ENCODE measurements around the gene FGF6.

DNA sequence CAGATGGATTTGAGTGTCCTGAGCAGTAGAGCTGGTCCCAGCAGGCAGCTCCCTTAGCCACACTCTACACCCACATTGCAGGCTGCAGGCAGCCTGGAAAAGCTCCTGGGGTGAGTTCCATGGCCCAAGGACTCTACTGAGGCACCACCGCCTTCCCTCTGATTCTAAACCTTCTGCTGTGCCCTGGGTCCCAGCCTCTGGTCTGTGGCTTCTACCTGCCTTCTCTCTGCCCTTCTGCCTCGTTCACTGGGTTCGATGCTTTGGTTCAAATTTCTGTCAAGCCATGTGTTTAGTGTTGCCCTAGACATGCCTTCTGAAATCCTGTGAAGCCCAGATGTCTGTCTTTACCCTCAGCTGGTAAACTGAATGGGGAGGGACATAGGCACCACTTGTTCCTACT is 1.5 kb upstream of the FGF6 start:
- TF ChIP-seq SP1 (IDR thresholded peaks at IDR 0.05) (no peak), SP1 (CRISPR knock-in tag; IDR thresholded peaks at IDR 0.05) (no peak), NFIC (IDR thresholded peaks at IDR 0.05; ENCODE audit: low read length) (no peak), FIP1L1 (IDR thresholded peaks at IDR 0.05; ENCODE audit: borderline replicate concordance, insufficient read depth, low read depth, low read length) (no peak), PCBP1 (IDR thresholded peaks at IDR 0.05; ENCODE audit: borderline replicate concordance, low read depth, low read length) (no peak), SKI (IDR thresholded peaks at IDR 0.05; ENCODE audit: partially characterized antibody) (no peak), EHMT2 (IDR thresholded peaks at IDR 0.05; ENCODE audit: borderline replicate concordance, low read depth, low read length) (no peak), MXI1 (IDR thresholded peaks at IDR 0.05; ENCODE audit: borderline replicate concordance, low read depth, low read length) (no peak), CREB1 (IDR thresholded peaks at IDR 0.05) (no peak), CREB1 (CRISPR knock-in tag; IDR thresholded peaks at IDR 0.05) (no peak), ARHGAP35 (CRISPR knock-in tag; IDR thresholded peaks at IDR 0.05; ENCODE audit: borderline replicate concordance) (no peak)
- TF ChIP-seq, protein P1, sequence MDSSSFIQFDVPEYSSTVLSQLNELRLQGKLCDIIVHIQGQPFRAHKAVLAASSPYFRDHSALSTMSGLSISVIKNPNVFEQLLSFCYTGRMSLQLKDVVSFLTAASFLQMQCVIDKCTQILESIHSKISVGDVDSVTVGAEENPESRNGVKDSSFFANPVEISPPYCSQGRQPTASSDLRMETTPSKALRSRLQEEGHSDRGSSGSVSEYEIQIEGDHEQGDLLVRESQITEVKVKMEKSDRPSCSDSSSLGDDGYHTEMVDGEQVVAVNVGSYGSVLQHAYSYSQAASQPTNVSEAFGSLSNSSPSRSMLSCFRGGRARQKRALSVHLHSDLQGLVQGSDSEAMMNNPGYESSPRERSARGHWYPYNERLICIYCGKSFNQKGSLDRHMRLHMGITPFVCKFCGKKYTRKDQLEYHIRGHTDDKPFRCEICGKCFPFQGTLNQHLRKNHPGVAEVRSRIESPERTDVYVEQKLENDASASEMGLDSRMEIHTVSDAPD (CRISPR knock-in tag; IDR thresholded peaks at IDR 0.05) = no peak
- TF ChIP-seq, protein P2, sequence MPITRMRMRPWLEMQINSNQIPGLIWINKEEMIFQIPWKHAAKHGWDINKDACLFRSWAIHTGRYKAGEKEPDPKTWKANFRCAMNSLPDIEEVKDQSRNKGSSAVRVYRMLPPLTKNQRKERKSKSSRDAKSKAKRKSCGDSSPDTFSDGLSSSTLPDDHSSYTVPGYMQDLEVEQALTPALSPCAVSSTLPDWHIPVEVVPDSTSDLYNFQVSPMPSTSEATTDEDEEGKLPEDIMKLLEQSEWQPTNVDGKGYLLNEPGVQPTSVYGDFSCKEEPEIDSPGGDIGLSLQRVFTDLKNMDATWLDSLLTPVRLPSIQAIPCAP (CRISPR knock-in tag; IDR thresholded peaks at IDR 0.05; ENCODE audit: low read depth) = no peak
